ENCODE data around the gene APBA1.
"Not testable (repeated sequence)": the region's sequence is repeated elsewhere in the genome, so short reads cannot be mapped to it uniquely, and the experiment has no call there.

Gene APBA1

GRCh38 chr9:69443178-69443577, 229.0 kb downstream of the APBA1 start:
- DNase-seq (ENCODE audit: low read depth, low spot score) = no peak

- DNase-seq (ENCODE audit: low read depth, low spot score) = no peak
Observed at GRCh38 chr9:69442486-69442885, 229.7 kb downstream of the APBA1 start.

DNA sequence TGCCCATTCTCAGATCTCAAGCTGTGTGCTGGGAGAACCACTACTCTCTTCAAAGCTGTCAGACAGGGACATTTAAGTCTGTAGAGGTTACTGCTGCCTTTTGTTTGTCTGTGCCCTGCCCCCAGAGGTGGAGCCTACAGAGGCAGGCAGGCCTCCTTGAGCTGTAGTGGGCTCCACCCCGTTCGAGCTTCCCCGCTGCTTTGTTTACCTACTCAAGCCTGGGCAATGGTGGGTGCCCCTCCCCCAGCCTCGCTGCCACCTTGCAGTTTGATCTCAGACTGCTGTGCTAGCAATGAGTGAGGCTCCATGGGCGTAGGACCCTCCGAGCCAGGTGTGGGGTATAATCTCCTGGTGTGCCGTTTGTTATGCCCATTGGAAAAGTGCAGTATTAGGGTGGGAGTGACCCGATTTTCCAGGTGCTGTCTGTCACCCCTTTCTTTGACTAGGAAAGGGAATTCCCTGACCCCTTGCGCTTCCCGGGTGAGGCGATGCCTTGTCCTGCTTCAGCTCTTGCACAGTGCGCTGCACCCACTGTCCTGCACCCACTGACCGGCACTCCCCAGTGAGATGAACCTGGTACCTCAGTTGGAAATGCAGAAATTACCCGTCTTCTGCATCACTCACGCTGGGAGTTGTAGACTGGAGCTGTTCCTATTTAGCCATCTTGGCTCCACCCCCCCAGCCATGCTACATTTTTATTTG, 231.8 kb downstream of the APBA1 start:
- DNase-seq (ENCODE audit: low read depth, low spot score) = not testable (repeated sequence)

- not testable (repeated sequence) for DNase-seq (ENCODE audit: low read depth, low spot score)
Observed at GRCh38 chr9:69439654-69440053, 232.5 kb downstream of the APBA1 start.

- no peak for DNase-seq (ENCODE audit: low read depth, low spot score)
Observed at GRCh38 chr9:69433968-69434367, 238.2 kb downstream of the APBA1 start.

- DNase-seq (ENCODE audit: low read depth, low spot score) = no peak
Observed at GRCh38 chr9:69433392-69433791, 238.8 kb downstream of the APBA1 start.

DNA sequence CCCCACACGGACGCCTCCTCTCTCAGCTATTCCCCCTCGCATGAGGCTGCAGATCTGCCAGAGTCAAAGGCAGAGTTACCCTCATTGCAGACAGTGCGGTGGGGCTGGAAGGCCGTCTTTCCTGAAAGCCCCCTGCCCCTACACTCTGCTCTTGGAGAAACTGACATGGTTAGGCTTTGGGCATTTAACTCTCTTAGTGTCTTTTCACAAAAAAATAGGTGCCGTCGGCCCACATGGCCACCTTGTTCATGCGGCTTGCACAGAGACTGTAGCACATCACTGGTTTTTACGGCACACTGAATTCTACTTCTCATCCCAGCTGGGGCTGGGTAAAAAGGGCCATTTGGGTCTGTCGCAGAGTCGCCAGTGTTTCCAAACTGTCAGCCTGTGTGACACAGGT, 239.5 kb downstream of the APBA1 start:
- no peak for DNase-seq (ENCODE audit: low read depth, low spot score)

DNA sequence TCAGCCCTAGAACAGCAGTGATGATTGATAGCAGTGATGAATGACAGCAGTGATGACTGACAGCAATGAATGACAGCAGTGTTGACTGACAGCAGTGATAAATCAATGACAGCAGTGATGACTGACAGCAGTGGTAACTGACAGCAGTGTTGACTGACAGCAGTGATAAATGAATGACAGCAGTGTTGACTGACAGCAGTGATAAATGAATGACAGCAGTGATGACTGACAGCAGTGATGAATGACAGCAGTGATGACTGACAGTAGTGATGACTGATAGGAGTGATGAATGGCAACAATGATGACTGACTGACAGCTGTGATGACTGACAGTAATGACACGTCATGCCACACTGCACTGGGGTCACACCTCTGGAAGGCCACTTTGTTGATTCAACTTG, 240.4 kb downstream of the APBA1 start:
- DNase-seq (ENCODE audit: low read depth, low spot score) = no peak

DNA sequence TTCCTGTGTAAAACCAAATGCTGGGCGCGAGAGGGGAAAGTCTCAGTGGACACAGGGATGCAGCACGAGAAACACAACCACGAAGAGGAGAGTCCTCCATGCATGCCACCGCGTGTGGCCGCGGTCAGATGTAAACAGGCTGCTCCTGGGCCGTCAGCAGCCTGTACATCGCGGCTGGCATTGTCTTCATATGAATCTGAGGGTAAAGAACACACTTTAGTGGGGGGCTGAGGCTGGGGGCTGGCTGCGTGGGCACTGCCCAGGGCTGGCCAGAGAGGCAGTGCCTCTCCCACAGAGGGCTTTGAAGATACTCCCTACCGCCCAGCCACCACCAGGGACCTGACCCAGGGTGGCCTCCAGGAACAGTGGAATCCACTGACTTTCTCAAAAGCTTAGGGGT, 241.0 kb downstream of the APBA1 start:
- no peak for DNase-seq (ENCODE audit: low read depth, low spot score)

GRCh38 chr9:69430206-69430605, 242.0 kb downstream of the APBA1 start:
- no peak for DNase-seq (ENCODE audit: low read depth, low spot score)

DNA sequence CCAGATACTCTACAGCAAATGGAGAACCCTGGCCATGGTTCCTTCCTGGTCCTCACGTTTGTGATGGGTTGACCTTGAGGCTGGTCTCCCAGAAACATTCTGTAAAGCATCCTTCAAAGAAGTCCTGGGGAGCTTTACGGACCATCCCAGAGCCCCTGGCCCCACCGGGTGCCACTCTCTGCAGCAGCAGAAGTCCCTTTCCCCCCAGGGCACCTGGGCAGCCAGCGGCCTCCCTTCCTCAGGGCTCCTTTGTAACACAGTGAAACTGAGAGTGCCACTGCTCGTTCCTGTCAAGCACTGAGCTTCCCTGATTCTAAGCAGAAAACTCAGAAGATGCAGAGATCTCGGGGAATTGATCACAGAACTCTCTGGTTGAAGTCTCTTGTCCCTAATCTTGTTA, 242.9 kb downstream of the APBA1 start:
- DNase-seq (ENCODE audit: low read depth, low spot score) = no peak

DNA sequence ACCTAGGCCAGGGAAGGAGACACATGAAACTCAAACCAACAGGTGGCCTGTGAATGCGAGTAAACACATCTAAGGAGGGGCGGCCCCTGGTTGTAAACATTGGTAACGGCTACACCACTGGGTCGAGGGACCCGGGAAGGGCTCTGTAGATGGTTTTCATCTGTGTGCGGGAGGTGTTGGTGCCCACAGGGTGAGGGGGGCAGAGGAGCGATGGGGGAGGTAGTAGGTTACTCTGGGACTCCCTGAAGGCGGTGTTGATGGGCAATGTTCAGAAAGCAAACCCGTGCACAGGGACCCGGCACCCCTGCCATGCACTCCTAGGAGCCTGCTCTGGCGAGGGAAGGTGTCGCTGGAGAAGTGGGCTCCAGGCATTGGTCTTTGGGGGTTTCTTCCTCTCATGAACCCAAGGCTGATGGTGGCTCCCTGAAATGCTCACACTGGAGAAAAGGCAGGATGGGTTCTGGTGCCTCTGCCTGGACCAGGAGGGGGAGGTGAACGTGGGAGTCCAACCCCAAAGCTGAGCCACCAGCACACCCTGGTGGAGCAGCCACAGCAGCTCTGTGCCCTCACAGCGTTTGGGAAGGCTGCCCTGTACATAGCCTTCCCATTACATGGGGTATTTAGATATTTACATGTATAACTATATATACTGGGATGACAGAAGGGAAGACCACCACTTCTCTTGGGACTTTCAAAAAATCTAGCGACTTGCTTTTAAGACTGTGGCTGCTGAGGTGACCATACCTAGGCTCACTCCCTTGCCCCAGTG, 244.0 kb downstream of the APBA1 start:
- DNase-seq (ENCODE audit: low read depth, low spot score) = no peak

DNA sequence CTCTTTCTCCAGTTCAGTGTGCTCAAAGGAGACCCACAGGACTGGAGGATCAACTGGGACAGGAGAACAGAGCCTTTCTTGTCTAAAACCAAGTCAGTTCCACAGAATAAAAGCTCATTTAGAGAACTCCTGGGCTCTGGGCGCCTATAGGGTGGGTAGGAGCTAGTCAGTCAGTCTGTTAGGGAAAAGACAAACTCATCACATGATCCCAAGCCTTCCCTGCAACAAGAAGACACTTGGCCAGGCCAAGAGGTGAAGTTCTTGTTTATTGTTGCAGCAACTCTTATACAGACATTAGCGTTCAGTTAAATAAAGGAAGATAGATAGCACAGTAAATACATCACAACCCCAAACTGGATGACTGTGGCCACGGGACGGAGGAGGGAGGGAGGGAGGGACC, 244.9 kb downstream of the APBA1 start:
- no peak for DNase-seq (ENCODE audit: low read depth, low spot score)

DNA sequence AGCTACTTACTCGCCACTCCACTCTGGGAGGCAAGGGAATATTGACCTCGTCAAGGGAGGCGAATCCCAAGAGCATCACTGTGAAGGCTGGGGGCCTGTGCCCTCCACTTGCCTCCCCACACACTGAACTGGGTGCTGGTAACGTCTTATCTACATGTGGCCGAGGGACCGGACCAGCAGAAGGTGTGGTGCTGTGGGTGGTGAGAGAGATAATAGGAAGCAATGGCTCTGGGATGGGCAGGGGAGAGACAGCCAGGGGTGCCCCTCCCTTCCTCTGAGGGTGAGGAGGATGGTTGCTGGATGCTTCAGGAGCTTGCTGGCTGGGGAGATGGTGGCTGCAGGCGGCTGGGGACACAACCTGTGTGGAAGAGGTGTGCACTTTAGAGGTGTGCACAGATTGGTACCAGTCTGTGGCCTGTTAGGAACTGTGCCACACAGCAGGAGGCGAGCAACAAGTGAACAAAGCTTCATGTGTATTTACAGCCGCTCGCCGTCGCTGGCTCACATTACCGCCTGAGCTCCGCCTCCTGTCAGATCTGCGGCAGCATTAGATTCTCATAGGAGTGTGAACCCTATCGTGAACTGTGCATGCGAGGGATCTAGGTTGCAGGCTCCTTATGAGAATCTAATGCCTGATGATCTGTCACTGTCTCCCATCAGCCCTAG, 246.9 kb downstream of the APBA1 start:
- no peak for DNase-seq (ENCODE audit: low read depth, low spot score)

GRCh38 chr9:69421908-69422801, 250.0 kb downstream of the APBA1 start:
- peak; percentile 29 for DNase-seq (ENCODE audit: low read depth, low spot score)

- no peak for DNase-seq (ENCODE audit: low read depth, low spot score)
Observed at GRCh38 chr9:69420611-69421270, 251.4 kb downstream of the APBA1 start.

DNA sequence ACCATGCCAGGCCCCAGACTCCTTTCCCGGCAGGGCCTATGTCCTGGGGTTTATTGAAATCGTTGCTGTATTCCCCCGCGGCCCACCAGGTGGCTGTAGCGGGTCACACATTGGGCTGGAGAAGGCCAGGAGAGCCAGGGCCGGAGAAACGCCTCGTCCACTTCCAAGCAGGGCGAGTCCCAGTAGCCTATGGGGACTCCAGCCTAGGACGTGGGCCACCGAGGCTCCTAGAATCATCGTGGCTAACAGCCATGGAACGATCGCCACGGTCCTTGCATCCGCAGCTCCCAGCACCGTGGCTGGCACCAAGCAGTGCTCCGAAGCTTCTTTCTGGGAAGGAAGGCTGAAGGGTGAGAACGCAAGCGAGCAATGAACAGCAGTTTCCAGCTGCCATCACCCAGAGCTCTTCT, 259.4 kb downstream of the APBA1 start:
- DNase-seq (ENCODE audit: low read depth, low spot score) = peak; percentile 41

- DNase-seq (ENCODE audit: low read depth, low spot score) = no peak
Observed at GRCh38 chr9:69411931-69412740, 260.0 kb downstream of the APBA1 start.

- DNase-seq (ENCODE audit: low read depth, low spot score) = no peak
Observed at GRCh38 chr9:69411246-69411645, 260.9 kb downstream of the APBA1 start.

DNA sequence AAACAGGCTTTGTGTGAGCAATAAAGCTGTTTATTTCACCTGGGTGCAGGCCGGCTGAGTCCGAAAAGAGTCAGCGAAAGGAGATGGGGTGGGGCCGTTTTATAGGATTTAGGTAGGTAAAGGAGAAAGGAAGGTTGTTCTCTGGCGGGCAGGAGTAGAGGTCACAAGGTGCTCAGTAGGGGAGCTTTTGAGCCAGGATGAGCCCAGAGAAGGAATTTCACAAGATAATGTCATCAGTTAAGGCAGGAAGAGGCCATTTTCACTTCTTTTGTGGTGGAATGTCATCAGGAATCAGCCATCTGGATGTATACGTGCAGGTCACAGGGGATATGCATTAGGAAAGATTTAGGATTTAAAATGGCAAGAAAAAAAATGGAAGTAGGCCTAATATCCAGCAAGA, 262.2 kb downstream of the APBA1 start:
- DNase-seq (ENCODE audit: low read depth, low spot score) = not testable (repeated sequence)
